ENCODE results near the gene YEATS2. TPM values are rescaled to one million over a fixed set of nuclear protein-coding genes. Genes with fewer than 3 reads are reported as not detected.

The YEATS2 gene
- total RNA-seq, 1 experiment from 2014 or later, result 38.6 TPM

- POLR2A ChIA-PET, result no interaction called here
- intact Hi-C loops (cut with micrococcal nuclease), result no loop called here
- H3K4me2 ChIP-seq (ENCODE audit: low read length), result no peak overlapping the region
- H3K9ac ChIP-seq (ENCODE audit: low read length), result no peak overlapping the region
- RAD21 ChIA-PET (ENCODE audit: low non-redundant PET in 1 of 2, low total read pairs in 2 of 2, uncharacterized antibody in 2 of 2, unreplicated experiment in 2 of 2), result no interaction called here
- CTCF ChIA-PET, result no interaction called here
- H3K27ac ChIP-seq (ENCODE audit: low read depth, low read length), result no peak overlapping the region
- H4K20me1 ChIP-seq (ENCODE audit: insufficient read depth), result no peaks in the 10 kb centered on the region; the same call in 1 of the 2 replicates
- no peaks in the 10 kb centered on the region for H3K9me3 ChIP-seq (ENCODE audit: control insufficient read depth in 1 of 2, insufficient read depth in 1 of 2, low read depth in 1 of 2, low read length in 2 of 2)
- H3K27me3 ChIP-seq (ENCODE audit: insufficient read depth, low read length), result no peaks in the 10 kb centered on the region
- peaks cover 41 to 55% of the 10 kb centered on the region in 2 experiments; a peak in 3 of 4 replicates for H3K36me3 ChIP-seq (ENCODE audit: control insufficient read depth in 1 of 2, insufficient read depth in 2 of 2, low read length in 2 of 2)
- H3K9me2 ChIP-seq (ENCODE audit: insufficient read depth), result no peaks in the 10 kb centered on the region
- no TSS peak for BruUV-seq (replicated peaks)
- H3K4me1 ChIP-seq (ENCODE audit: control insufficient read depth in 1 of 2, insufficient read depth in 2 of 2, low read length in 2 of 2), result no peaks in the 10 kb centered on the region
- DNase-seq (ENCODE audit: low read depth, low spot score) (no peak), ATAC-seq (no peak)
- TF ChIP-seq SP1 (IDR thresholded peaks at IDR 0.05; ENCODE audit: low read depth) (no peak), CBX3 (IDR thresholded peaks at IDR 0.05; ENCODE audit: low read depth) (no peak), ZNF274 (IDR thresholded peaks at IDR 0.05; ENCODE audit: low read depth, low read length) (no peak), ZFX (IDR thresholded peaks at IDR 0.05) (no peak), FOSL1 (IDR thresholded peaks at IDR 0.05; ENCODE audit: low read depth) (no peak), MAX (IDR thresholded peaks at IDR 0.05) (no peak), EZH2phosphoT487 (IDR thresholded peaks at IDR 0.05; ENCODE audit: borderline replicate concordance) (no peak), CTCF (IDR thresholded peaks at IDR 0.05 in 2 of 3, conservative IDR thresholded peaks at IDR 0.05 in 1 of 3; ENCODE audit: borderline replicate concordance in 1 of 3, insufficient read depth in 1 of 3, low read depth in 2 of 3, low read length in 2 of 3) (no peak), ELF1 (IDR thresholded peaks at IDR 0.05; ENCODE audit: borderline replicate concordance, low read depth) (no peak), TCF7L2 (IDR thresholded peaks at IDR 0.05; ENCODE audit: borderline replicate concordance, extremely low read depth, insufficient read depth, insufficient read length) (no peak), YY1 (IDR thresholded peaks at IDR 0.05; ENCODE audit: extremely low read depth, insufficient replicate concordance, low read depth, low read length) (no peak)
- no peak overlapping the region for H2AFZ ChIP-seq (ENCODE audit: low read depth, low read length, poor library complexity, severe bottlenecking)
- peaks cover 10% of the 10 kb centered on the region for H3K79me2 ChIP-seq (ENCODE audit: insufficient read depth, low read length)
- no peak overlapping the region for H3K4me3 ChIP-seq (replicated peaks in 1 of 2; ENCODE audit: low read depth in 1 of 2, low read length in 2 of 2)
These were observed 30.6 kb downstream of the YEATS2 start for GRCh38 chr3:183728204-183728603.

All from HCT116 (cell line).